ENCODE measurements around the gene AFF3.

DNA sequence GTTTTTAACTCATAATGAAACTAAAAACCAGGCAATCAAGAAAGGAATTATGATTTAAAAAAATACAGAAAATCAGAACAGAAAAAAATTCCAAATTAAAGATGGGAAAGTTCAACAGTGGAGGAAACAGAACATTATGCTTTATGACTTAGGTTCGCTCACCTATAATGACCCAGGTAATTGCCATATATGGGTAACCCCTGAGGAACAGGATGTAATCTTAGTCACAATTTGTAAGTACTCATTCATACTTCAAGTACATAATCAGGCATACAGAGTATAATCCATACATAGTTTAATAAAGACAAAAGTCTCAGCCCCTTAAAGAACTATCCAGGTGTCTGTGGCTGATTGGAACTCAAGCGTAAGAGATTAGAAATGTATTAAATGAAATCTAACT lies 159.6 kb downstream of the AFF3 start:
- no peak for TF ChIP-seq POLR2A (IDR thresholded peaks at IDR 0.05)
- TF ChIP-seq, protein P1, sequence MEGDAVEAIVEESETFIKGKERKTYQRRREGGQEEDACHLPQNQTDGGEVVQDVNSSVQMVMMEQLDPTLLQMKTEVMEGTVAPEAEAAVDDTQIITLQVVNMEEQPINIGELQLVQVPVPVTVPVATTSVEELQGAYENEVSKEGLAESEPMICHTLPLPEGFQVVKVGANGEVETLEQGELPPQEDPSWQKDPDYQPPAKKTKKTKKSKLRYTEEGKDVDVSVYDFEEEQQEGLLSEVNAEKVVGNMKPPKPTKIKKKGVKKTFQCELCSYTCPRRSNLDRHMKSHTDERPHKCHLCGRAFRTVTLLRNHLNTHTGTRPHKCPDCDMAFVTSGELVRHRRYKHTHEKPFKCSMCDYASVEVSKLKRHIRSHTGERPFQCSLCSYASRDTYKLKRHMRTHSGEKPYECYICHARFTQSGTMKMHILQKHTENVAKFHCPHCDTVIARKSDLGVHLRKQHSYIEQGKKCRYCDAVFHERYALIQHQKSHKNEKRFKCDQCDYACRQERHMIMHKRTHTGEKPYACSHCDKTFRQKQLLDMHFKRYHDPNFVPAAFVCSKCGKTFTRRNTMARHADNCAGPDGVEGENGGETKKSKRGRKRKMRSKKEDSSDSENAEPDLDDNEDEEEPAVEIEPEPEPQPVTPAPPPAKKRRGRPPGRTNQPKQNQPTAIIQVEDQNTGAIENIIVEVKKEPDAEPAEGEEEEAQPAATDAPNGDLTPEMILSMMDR (IDR thresholded peaks at IDR 0.05), result no peak

All from lower leg skin (tissue), 3 donors.